Measurements from ENCODE around the gene ONECUT1. TPM values are rescaled to one million over a fixed set of nuclear protein-coding genes. Genes with fewer than 3 reads are reported as not detected.

Gene ONECUT1
- total and polyA plus RNA-seq, 11 donors: not detected

DNA sequence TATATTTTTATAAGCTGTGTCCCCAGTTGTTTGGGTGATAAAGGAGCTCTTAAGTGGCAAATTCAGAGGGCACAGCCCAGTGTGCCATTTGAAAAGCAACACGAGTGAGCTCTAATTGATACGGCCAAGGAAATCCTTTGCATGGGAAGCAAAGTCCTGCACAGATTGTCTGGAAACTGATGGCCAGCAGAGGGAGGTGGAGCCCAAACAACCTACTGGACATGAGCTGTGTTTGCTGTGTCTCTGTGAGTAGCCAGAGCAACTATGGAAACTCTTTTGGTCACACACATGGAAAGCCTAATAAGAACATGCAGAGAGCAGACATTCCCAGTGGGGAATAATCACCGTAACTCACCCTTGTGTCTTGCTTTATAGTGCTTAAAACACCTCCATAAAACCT lies 24.4 kb downstream of the ONECUT1 start:
- DNase-seq (no peak), ATAC-seq (no peak)
- TF ChIP-seq, protein P1, sequence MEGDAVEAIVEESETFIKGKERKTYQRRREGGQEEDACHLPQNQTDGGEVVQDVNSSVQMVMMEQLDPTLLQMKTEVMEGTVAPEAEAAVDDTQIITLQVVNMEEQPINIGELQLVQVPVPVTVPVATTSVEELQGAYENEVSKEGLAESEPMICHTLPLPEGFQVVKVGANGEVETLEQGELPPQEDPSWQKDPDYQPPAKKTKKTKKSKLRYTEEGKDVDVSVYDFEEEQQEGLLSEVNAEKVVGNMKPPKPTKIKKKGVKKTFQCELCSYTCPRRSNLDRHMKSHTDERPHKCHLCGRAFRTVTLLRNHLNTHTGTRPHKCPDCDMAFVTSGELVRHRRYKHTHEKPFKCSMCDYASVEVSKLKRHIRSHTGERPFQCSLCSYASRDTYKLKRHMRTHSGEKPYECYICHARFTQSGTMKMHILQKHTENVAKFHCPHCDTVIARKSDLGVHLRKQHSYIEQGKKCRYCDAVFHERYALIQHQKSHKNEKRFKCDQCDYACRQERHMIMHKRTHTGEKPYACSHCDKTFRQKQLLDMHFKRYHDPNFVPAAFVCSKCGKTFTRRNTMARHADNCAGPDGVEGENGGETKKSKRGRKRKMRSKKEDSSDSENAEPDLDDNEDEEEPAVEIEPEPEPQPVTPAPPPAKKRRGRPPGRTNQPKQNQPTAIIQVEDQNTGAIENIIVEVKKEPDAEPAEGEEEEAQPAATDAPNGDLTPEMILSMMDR (IDR thresholded peaks at IDR 0.05): no peak
- no peak overlapping the region for H3K27ac ChIP-seq
- H3K4me3 ChIP-seq: no peak overlapping the region
- intact Hi-C loops (cut with DNase I): no loop called here
- H3K9me3 ChIP-seq: no peaks in the 10 kb centered on the region
- H3K36me3 ChIP-seq: no peaks in the 10 kb centered on the region
- H3K27me3 ChIP-seq: peaks cover 0 to 45% (median 5%) of the 10 kb centered on the region in 9 donors
- H3K4me1 ChIP-seq: no peaks in the 10 kb centered on the region
- WGBS, 4 donors: 46 to 50% (median 48%) methylated on average over 3 of the region's 3 CpGs

DNA sequence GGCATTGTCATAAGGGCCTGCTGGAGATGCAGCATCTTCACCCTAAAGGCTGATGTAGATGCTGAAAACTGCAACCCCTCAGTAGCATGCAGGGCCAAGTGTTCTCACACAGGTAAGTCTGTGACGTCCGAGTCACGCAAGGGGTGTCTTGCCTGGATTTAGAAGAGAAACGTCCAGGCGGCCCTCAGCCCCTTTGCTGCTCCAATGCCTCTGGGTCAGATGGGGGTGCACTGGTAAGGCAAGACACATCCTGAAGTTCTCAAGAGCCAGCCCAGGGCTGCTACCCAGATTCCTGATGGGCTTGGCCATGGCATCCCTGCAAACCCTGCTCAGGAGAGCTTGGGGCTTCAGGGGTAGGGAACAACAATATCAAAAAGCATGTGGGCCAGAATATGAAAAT lies 25.4 kb downstream of the ONECUT1 start:
- DNase-seq (no peak), ATAC-seq (no peak)
- TF ChIP-seq, protein P1 (IDR thresholded peaks at IDR 0.05): no peak
- no peak for TF ChIP-seq POLR2A (IDR thresholded peaks at IDR 0.05)
- no peak overlapping the region for H3K4me3 ChIP-seq
- 80 to 88% (median 82%) methylated on average over 5 of the region's 5 CpGs for WGBS, 4 donors
- peaks cover 0 to 43% (median 5%) of the 10 kb centered on the region in 9 donors for H3K27me3 ChIP-seq
- no peaks in the 10 kb centered on the region for H3K4me1 ChIP-seq
- H3K9me3 ChIP-seq: no peaks in the 10 kb centered on the region
- no peaks in the 10 kb centered on the region for H3K36me3 ChIP-seq
- H3K27ac ChIP-seq: no peak overlapping the region
- intact Hi-C loops (cut with DNase I): no loop called here

DNA sequence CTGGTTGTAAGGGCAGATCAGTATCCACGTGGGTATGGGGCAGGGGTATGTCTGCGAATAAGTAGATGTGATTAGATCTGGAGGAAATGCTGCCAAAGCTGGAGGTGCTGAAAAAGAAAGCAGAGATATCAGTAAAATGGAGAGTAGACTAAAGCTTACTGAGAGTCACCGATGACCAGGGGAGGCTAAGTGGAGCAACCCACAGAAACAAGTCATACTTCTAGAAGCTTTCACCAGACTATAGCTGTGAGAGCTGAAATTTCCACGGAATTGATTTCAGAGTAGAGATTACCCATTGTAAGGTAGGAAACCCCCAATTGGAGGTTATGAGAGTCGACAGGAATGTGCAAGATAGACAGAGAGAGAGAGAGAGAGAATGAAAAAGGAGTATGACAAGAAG lies 27.5 kb downstream of the ONECUT1 start:
- DNase-seq (no peak), ATAC-seq (no peak)
- WGBS, 4 donors: 53 to 66% (median 63%) methylated on average over 5 of the region's 5 CpGs
- H3K9me3 ChIP-seq: no peaks in the 10 kb centered on the region
- TF ChIP-seq, protein P1 (IDR thresholded peaks at IDR 0.05): no peak
- no peak for TF ChIP-seq POLR2A (IDR thresholded peaks at IDR 0.05)
- intact Hi-C loops (cut with DNase I): no loop called here
- no peaks in the 10 kb centered on the region for H3K36me3 ChIP-seq
- H3K4me1 ChIP-seq: no peaks in the 10 kb centered on the region
- peaks cover 0 to 29% (median 3%) of the 10 kb centered on the region in 9 donors for H3K27me3 ChIP-seq
- no peak overlapping the region for H3K27ac ChIP-seq
- H3K4me3 ChIP-seq: no peak overlapping the region

DNA sequence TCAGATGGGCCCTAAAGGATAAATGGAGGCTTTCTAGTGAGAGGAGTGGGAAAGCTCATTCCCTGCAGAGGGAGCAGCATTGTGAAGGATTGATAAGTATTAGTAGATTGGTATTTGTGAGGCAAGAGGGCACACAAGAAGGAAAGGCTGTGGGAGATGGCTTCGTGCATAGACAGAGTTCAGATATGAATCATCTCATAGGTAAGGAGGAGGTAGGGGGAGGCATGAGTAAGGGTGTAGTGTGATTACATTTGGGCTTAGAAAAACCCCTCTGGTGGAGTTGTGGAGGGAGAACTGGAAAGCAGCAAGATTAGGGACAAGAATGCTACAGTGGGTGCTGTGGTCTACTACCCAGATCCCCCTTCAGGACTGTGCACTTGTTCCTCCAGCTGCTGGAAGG lies 29.6 kb downstream of the ONECUT1 start:
- Histone ChIP-seq H3K27me3 (peaks cover 0 to 21% (median 0%) of the 10 kb centered on the region in 9 donors), H3K27ac (no peak overlapping the region), H3K4me1 (no peaks in the 10 kb centered on the region), H3K4me3 (no peak overlapping the region), H3K9me3 (no peaks in the 10 kb centered on the region), H3K36me3 (no peaks in the 10 kb centered on the region)
- intact Hi-C loops (cut with DNase I): loop anchor here in 1 of 10 donors (2.0 kb wide), 1 partner anchor 36 kb away; no protein-coding TSS in a partner anchor
- 69 to 88% (median 79%) methylated on average over 1 of the region's 1 CpG for WGBS, 4 donors
- TF ChIP-seq POLR2A (IDR thresholded peaks at IDR 0.05): no peak
- TF ChIP-seq, protein P1 (IDR thresholded peaks at IDR 0.05): no peak
- no peak for DNase-seq
- no peak for ATAC-seq
